ENCODE measurements around the gene NTSR1. TPM values are rescaled to one million over a fixed set of nuclear protein-coding genes. Genes with fewer than 3 reads are reported as not detected.

NTSR1 gene
- total and polyA plus RNA-seq, 2 experiments from 2014 or later: 0.15 to 1.4 TPM

DNA sequence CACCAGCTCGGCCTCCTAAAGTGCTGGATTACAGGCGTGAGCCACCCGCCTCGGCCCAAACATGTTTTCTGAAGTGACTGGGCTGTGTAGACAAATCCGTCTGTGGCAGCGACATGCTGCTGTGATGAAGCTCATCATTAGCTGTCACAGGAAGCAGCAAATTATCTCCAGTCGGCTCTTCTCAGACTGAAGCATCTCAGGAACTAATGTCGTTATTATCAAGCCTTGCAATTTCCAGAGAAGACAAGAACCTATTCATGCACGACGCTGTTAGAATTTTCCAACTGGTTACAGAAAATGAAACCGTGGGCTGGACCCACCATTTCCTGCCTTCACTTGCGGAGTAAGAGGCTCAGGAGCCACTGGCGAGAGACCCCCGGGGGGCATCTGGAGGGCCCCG, 17.1 kb upstream of the NTSR1 start:
- ATAC-seq: no peak
- no peaks in the 10 kb centered on the region for H3K79me2 ChIP-seq (replicated peaks; ENCODE audit: insufficient read depth)
- H3K4me2 ChIP-seq: no peak overlapping the region

More for the DNA sequence above, 17.1 kb upstream of the NTSR1 start:
- Mint-ChIP-seq H3K9me3 (no peaks in the 10 kb centered on the region), H3K4me3 (no peak overlapping the region), H3K4me1 (peaks cover 6% of the 10 kb centered on the region; the same call in 1 of the 3 replicates), H3K27ac (no peak overlapping the region), H3K27me3 (ENCODE audit: insufficient read depth, low read depth, poor library complexity) (peaks cover 11% of the 10 kb centered on the region), H3K36me3 (ENCODE audit: low read depth) (no peaks in the 10 kb centered on the region)
- no peak overlapping the region for H3K4me3 ChIP-seq
- H3K27ac ChIP-seq (ENCODE audit: low read depth): no peak overlapping the region
- H3K9me2 ChIP-seq (ENCODE audit: insufficient read depth): no peaks in the 10 kb centered on the region
- no peaks in the 10 kb centered on the region for H3F3A ChIP-seq (replicated peaks; ENCODE audit: low read depth)
- H3K4me1 ChIP-seq (ENCODE audit: insufficient read depth): no peaks in the 10 kb centered on the region
- H2AFZ ChIP-seq: no peak overlapping the region
- H3K27me3 ChIP-seq (ENCODE audit: insufficient read depth): no peaks in the 10 kb centered on the region
- no peak for TF ChIP-seq STAT1 (IDR thresholded peaks at IDR 0.05; ENCODE audit: unreplicated experiment)
- TF ChIP-seq NANOG (IDR thresholded peaks at IDR 0.05; ENCODE audit: borderline replicate concordance): no peak
- no peak for TF ChIP-seq ZNF114 (CRISPR knock-in tag; IDR thresholded peaks at IDR 0.05)
- TF ChIP-seq EZH2 (IDR thresholded peaks at IDR 0.05; ENCODE audit: low read depth, unreplicated experiment): no peak
- no peak for TF ChIP-seq ETS1 (IDR thresholded peaks at IDR 0.05)
- TF ChIP-seq REST (IDR thresholded peaks at IDR 0.05; ENCODE audit: unreplicated experiment): no peak
- TF ChIP-seq EZH2phosphoT487 (IDR thresholded peaks at IDR 0.05; ENCODE audit: unreplicated experiment): no peak
- no peak for TF ChIP-seq POLR2AphosphoS5 (IDR thresholded peaks at IDR 0.05; ENCODE audit: low read depth)
- no peak for TF ChIP-seq CREB1 (CRISPR knock-in tag; IDR thresholded peaks at IDR 0.05; ENCODE audit: low read depth)
- TF ChIP-seq CTCF (conservative IDR thresholded peaks at IDR 0.05; ENCODE audit: low read depth in 2 of 2): no peak
- TF ChIP-seq ZNF331 (CRISPR knock-in tag; IDR thresholded peaks at IDR 0.05; ENCODE audit: low read depth): no peak
- no peak for TF ChIP-seq JUNB (IDR thresholded peaks at IDR 0.05; ENCODE audit: unreplicated experiment)
- TF ChIP-seq, protein P1, sequence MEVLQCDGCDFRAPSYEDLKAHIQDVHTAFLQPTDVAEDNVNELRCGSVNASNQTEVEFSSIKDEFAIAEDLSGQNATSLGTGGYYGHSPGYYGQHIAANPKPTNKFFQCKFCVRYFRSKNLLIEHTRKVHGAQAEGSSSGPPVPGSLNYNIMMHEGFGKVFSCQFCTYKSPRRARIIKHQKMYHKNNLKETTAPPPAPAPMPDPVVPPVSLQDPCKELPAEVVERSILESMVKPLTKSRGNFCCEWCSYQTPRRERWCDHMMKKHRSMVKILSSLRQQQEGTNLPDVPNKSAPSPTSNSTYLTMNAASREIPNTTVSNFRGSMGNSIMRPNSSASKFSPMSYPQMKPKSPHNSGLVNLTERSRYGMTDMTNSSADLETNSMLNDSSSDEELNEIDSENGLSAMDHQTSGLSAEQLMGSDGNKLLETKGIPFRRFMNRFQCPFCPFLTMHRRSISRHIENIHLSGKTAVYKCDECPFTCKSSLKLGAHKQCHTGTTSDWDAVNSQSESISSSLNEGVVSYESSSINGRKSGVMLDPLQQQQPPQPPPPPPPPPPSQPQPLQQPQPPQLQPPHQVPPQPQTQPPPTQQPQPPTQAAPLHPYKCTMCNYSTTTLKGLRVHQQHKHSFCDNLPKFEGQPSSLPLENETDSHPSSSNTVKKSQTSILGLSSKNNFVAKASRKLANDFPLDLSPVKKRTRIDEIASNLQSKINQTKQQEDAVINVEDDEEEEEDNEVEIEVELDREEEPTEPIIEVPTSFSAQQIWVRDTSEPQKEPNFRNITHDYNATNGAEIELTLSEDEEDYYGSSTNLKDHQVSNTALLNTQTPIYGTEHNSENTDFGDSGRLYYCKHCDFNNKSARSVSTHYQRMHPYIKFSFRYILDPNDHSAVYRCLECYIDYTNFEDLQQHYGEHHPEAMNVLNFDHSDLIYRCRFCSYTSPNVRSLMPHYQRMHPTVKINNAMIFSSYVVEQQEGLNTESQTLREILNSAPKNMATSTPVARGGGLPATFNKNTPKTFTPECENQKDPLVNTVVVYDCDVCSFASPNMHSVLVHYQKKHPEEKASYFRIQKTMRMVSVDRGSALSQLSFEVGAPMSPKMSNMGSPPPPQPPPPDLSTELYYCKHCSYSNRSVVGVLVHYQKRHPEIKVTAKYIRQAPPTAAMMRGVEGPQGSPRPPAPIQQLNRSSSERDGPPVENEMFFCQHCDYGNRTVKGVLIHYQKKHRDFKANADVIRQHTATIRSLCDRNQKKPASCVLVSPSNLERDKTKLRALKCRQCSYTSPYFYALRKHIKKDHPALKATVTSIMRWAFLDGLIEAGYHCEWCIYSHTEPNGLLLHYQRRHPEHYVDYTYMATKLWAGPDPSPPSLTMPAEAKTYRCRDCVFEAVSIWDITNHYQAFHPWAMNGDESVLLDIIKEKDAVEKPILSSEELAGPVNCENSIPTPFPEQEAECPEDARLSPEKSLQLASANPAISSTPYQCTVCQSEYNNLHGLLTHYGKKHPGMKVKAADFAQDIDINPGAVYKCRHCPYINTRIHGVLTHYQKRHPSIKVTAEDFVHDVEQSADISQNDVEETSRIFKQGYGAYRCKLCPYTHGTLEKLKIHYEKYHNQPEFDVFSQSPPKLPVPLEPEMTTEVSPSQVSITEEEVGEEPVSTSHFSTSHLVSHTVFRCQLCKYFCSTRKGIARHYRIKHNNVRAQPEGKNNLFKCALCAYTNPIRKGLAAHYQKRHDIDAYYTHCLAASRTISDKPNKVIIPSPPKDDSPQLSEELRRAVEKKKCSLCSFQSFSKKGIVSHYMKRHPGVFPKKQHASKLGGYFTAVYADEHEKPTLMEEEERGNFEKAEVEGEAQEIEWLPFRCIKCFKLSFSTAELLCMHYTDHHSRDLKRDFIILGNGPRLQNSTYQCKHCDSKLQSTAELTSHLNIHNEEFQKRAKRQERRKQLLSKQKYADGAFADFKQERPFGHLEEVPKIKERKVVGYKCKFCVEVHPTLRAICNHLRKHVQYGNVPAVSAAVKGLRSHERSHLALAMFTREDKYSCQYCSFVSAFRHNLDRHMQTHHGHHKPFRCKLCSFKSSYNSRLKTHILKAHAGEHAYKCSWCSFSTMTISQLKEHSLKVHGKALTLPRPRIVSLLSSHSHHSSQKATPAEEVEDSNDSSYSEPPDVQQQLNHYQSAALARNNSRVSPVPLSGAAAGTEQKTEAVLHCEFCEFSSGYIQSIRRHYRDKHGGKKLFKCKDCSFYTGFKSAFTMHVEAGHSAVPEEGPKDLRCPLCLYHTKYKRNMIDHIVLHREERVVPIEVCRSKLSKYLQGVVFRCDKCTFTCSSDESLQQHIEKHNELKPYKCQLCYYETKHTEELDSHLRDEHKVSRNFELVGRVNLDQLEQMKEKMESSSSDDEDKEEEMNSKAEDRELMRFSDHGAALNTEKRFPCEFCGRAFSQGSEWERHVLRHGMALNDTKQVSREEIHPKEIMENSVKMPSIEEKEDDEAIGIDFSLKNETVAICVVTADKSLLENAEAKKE (CRISPR knock-in tag; IDR thresholded peaks at IDR 0.05): no peak
- H3K36me3 ChIP-seq (ENCODE audit: insufficient read depth): no peaks in the 10 kb centered on the region
- no peak for DNase-seq (ENCODE audit: low spot score)
- H4K20me1 ChIP-seq (replicated peaks; ENCODE audit: insufficient read depth): no peaks in the 10 kb centered on the region

Measured in GM23338 (cell line).